22Rv1 (cell line): ENCODE data around the gene CCSER1.
A peak's percentile ranks its signal among the peaks of the same experiment; 100 is the strongest.

ENCODE experiments used
- H3K27ac ChIP-seq: fragments of 450-650 bp; 2 replicates; pipeline ENCODE4 v1.5.1; 2017
- CTCF ChIP-seq: fragments of 450-650 bp; IDR thresholded peaks from 2 replicates; pipeline ENCODE4 v1.5.1; 2017; ENCODE audit warnings: mild to moderate bottlenecking
- ZFX ChIP-seq: fragments of 450-650 bp; IDR thresholded peaks from 2 replicates; pipeline ENCODE4 v1.6.1; 2017; ENCODE audit warnings: antibody characterized with exemption, borderline replicate concordance

CCSER1 gene

DNA sequence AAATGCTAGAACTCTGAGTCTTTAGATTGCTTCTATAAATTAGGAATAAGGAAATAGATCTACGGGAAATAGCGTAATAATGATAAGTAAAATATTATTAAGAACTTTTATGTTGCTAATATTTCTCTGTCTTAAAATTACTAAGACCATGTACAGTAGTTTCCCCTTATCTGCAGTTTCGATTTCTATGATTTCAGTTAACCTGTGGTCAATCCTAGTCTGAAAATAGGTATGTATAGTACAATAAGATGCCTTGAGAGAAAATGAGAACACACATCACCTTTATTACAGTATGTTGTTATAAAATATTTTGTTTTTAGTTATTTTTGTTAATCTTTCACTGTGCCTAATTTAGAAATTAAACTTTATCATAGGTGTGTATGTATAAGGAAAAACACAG, 92.6 kb downstream of the CCSER1 start:
- H3K27ac ChIP-seq, result no peak overlapping the region
- TF ChIP-seq CTCF (no peak), ZFX (no peak)

DNA sequence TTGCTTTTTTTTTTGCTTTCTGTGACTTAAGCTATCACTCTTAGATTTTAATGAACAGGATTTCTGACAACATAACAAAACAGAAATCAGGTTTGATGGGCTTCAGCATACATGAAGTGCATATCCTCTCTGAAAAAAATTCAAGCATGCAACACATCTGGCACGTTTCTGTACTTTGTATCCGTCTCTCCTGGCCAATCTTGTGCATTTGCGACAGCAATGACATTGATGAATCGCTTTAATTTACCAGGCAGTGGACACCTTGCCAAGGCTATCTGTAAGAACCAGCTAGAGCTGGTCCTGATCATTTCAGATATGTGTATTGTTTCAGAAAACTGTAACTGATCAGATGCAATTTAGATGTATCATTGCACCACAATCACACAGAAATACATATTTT, 93.3 kb downstream of the CCSER1 start:
- TF ChIP-seq ZFX, result no peak
- no peak for TF ChIP-seq CTCF
- no peak overlapping the region for H3K27ac ChIP-seq

GRCh38 chr4:90226734-90227133, 99.5 kb downstream of the CCSER1 start:
- no peak overlapping the region for H3K27ac ChIP-seq
- no peak for TF ChIP-seq ZFX
- TF ChIP-seq CTCF, result no peak

DNA sequence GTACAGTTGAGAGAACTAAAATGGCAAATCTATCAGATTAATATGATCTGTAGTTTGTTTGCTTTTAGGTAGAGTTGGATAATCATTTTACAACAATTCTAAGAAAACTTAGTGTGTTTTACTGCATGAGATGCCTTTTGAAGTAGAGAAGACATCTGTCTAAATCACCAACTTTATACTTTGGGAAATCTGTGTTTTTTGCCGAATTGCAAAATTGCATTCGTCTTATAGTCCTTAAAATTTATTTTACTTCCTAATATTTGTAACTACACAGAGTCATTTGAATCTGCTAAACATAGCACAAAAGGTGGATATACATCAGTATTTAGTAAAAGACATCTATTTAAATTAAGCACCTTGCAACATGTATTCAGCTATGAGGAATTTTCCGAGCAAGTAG, 100.0 kb downstream of the CCSER1 start:
- TF ChIP-seq CTCF, result no peak
- TF ChIP-seq ZFX, result no peak
- H3K27ac ChIP-seq, result no peak overlapping the region

DNA sequence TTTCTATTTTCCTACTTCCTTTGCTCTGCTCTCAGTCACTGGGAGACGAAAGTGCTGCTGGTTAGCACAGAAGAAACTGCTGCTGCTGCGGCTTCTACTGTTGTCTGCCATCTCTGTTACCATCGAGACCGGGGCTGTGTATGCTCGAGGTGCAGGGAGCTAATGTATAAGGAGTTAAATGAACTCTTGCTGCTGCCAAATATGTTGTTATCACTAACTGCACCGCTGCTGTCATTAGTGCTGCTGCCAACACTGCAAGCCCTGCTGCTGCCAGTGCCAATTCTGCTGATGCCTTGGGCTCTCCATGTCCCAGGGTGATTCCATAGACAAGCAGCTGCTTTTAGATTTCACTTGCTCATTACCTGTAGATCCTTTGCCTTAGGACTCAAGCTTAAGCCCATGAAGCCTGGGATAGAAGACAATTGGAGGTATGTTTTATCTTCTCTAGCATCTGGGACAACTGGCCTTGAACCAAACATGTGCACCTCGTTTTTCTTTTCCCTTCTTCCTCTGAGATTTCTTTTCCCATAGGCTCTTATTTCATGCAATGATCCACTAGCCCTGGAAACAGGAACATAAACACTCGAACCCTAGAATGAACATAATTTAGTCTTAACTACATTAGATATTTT, 107.8 kb downstream of the CCSER1 start:
- TF ChIP-seq CTCF (no peak), ZFX (no peak)
- peak overlapping the region; percentile 3; the same call in 1 of the 2 replicates for H3K27ac ChIP-seq

GRCh38 chr4:90237751-90238530, 110.7 kb downstream of the CCSER1 start:
- no peak for TF ChIP-seq ZFX
- no peak for TF ChIP-seq CTCF
- no peak overlapping the region for H3K27ac ChIP-seq

DNA sequence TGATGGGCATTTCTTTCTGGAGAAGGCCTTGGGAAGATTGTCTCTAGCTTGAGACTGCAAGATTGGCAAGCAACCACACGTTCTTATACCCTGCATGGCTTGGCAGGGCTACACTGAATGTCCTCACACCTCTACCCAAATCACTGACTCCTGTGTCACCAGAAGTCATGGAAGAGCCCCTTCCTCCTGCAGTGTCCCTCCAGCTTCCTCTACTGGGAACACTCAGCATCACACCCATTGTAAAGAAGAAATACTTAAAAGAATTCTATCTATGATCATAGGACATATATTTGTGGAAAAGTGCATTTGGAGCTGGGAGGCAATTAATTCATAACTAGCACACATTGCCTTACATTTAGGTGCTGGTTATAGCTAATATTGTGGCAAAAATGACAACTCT, 113.1 kb downstream of the CCSER1 start:
- TF ChIP-seq ZFX, result no peak
- no peak for TF ChIP-seq CTCF
- no peak overlapping the region for H3K27ac ChIP-seq
